ENCODE data around the gene VASP.

DNA sequence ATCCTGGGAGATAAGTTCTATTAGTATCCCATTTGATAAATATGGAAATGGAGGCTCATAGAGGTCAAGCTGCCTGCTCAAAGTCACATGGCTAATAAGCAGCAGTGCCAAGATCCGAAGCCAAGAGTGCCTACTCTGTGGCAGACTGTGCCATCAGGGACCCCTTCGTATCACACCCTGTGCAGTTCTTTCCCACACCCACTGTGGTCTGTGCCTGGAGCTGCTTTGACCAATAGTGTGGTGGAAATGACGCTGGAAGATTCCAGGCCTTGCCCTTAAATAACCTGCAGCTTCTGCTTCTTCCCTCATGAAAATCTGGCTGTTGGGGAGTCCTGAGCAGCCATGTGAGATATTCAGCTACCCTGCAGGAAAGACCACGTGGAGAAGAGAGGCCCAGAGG lies 67.2 kb downstream of the VASP start:
- TF ChIP-seq EZH2 (IDR thresholded peaks at IDR 0.05; ENCODE audit: borderline replicate concordance, low read length): no peak
- TF ChIP-seq, protein P1, sequence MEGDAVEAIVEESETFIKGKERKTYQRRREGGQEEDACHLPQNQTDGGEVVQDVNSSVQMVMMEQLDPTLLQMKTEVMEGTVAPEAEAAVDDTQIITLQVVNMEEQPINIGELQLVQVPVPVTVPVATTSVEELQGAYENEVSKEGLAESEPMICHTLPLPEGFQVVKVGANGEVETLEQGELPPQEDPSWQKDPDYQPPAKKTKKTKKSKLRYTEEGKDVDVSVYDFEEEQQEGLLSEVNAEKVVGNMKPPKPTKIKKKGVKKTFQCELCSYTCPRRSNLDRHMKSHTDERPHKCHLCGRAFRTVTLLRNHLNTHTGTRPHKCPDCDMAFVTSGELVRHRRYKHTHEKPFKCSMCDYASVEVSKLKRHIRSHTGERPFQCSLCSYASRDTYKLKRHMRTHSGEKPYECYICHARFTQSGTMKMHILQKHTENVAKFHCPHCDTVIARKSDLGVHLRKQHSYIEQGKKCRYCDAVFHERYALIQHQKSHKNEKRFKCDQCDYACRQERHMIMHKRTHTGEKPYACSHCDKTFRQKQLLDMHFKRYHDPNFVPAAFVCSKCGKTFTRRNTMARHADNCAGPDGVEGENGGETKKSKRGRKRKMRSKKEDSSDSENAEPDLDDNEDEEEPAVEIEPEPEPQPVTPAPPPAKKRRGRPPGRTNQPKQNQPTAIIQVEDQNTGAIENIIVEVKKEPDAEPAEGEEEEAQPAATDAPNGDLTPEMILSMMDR (conservative IDR thresholded peaks at IDR 0.05 in 1 of 2, IDR thresholded peaks at IDR 0.05 in 1 of 2; ENCODE audit: extremely low read depth in 1 of 2, insufficient read depth in 1 of 2, low read depth in 1 of 2, low read length in 2 of 2): no peak
